SK-N-SH treated with all-trans-retinoic acid at 6 μM for 48 hours (cell line): ENCODE results near the gene NEK10.

Source experiments
- ATAC-seq: fragments of 200-7000 bp; cut with Tn5 transposase; 3 replicates; pipeline ENCODE4 v1.9.1; 2020; ENCODE audit warnings: mild to moderate bottlenecking, moderate library complexity
- ARNTL ChIP-seq: fragments of 450-650 bp; formaldehyde crosslinking; IDR thresholded peaks from 2 replicates; pipeline ENCODE4 v1.5.0; 2020; ENCODE audit warnings: low read depth, mild to moderate bottlenecking, moderate library complexity, borderline replicate concordance
- CSDC2 ChIP-seq: fragments of 250-450 bp; sonication (Bioruptor Pico); IDR thresholded peaks from 2 replicates; pipeline ENCODE4 v1.5.0; 2020; ENCODE audit warnings: mild to moderate bottlenecking, moderate library complexity
- CSRNP3 ChIP-seq: fragments of 250-450 bp; sonication (Bioruptor Pico); IDR thresholded peaks from 2 replicates; pipeline ENCODE4 v1.5.1; 2021; ENCODE audit warnings: mild to moderate bottlenecking, moderate library complexity
- ESRRG ChIP-seq: fragments of 250-450 bp; sonication (Bioruptor Pico); IDR thresholded peaks from 2 replicates; pipeline ENCODE4 v1.6.1; 2021; ENCODE audit warnings: mild to moderate bottlenecking
- GLIS3 ChIP-seq: fragments of 250-450 bp; sonication (Bioruptor Pico); IDR thresholded peaks from 2 replicates; pipeline ENCODE4 v1.5.0; 2020; ENCODE audit warnings: mild to moderate bottlenecking, moderate library complexity
- ISL1 ChIP-seq: fragments of 250-450 bp; sonication (Bioruptor Pico); IDR thresholded peaks from 2 replicates; pipeline ENCODE4 v2.1.2; 2022; ENCODE audit warnings: mild to moderate bottlenecking, moderate library complexity
- PATZ1 ChIP-seq: fragments of 250-450 bp; sonication (Bioruptor Pico); IDR thresholded peaks from 2 replicates; pipeline ENCODE4 v1.8.0; 2020; ENCODE audit warnings: mild to moderate bottlenecking, moderate library complexity, borderline replicate concordance
- PPARA ChIP-seq: fragments of 250-450 bp; sonication (Bioruptor Pico); IDR thresholded peaks from 2 replicates; pipeline ENCODE4 v1.5.0; 2020; ENCODE audit warnings: mild to moderate bottlenecking, borderline replicate concordance
- SNAI2 ChIP-seq: fragments of 250-450 bp; sonication (Bioruptor Pico); IDR thresholded peaks from 2 replicates; pipeline ENCODE4 v1.5.0; 2020; ENCODE audit warnings: mild to moderate bottlenecking, moderate library complexity
- TCF4 ChIP-seq: fragments of 250-450 bp; sonication (Bioruptor Pico); IDR thresholded peaks from 2 replicates; pipeline ENCODE4 v1.8.0; 2021; ENCODE audit warnings: mild to moderate bottlenecking, moderate library complexity, borderline replicate concordance
- ZC3H10 ChIP-seq: fragments of 250-450 bp; sonication (Bioruptor Pico); IDR thresholded peaks from 2 replicates; pipeline ENCODE4 v1.5.1; 2021; ENCODE audit warnings: mild to moderate bottlenecking, moderate library complexity
- ZFP30 ChIP-seq: fragments of 450-650 bp; formaldehyde crosslinking; IDR thresholded peaks from 2 replicates; pipeline ENCODE4 v1.5.0; 2022; ENCODE audit warnings: mild to moderate bottlenecking, moderate library complexity
- ZNF565 ChIP-seq: fragments of 450-650 bp; formaldehyde crosslinking; conservative IDR thresholded peaks from 2 replicates; pipeline ENCODE4 v1.5.0; 2020; ENCODE audit warnings: low read depth, mild to moderate bottlenecking, moderate library complexity
- ZNF70 ChIP-seq: fragments of 450-650 bp; formaldehyde crosslinking; IDR thresholded peaks from 2 replicates; pipeline ENCODE4 v1.5.0; 2020; ENCODE audit warnings: mild to moderate bottlenecking, moderate library complexity
- TF ChIP-seq, protein P1 (sequence below): fragments of 250-450 bp; sonication (Bioruptor Pico); IDR thresholded peaks from 2 replicates; pipeline ENCODE4 v1.5.1; 2020; ENCODE audit warnings: low read depth, mild to moderate bottlenecking, moderate library complexity
- TF ChIP-seq, protein P2 (sequence below): fragments of 250-450 bp; sonication (Bioruptor Pico); IDR thresholded peaks from 2 replicates; pipeline ENCODE4 v1.5.0; 2020; ENCODE audit warnings: mild to moderate bottlenecking, moderate library complexity
- TF ChIP-seq, protein P3 (sequence below): fragments of 250-450 bp; sonication (Bioruptor Pico); IDR thresholded peaks from 2 replicates; pipeline ENCODE4 v1.8.0; 2021; ENCODE audit warnings: low read depth, mild to moderate bottlenecking, moderate library complexity, borderline replicate concordance

The NEK10 gene

GRCh38 chr3:27387625-27388024 lies 18.4 kb upstream of the NEK10 start (continued):
- TF ChIP-seq PATZ1 (CRISPR knock-in tag), result no peak
- TF ChIP-seq, protein P1, sequence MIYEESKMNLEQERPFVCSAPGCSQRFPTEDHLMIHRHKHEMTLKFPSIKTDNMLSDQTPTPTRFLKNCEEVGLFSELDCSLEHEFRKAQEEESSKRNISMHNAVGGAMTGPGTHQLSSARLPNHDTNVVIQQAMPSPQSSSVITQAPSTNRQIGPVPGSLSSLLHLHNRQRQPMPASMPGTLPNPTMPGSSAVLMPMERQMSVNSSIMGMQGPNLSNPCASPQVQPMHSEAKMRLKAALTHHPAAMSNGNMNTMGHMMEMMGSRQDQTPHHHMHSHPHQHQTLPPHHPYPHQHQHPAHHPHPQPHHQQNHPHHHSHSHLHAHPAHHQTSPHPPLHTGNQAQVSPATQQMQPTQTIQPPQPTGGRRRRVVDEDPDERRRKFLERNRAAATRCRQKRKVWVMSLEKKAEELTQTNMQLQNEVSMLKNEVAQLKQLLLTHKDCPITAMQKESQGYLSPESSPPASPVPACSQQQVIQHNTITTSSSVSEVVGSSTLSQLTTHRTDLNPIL, result no peak
- TF ChIP-seq, protein P2, sequence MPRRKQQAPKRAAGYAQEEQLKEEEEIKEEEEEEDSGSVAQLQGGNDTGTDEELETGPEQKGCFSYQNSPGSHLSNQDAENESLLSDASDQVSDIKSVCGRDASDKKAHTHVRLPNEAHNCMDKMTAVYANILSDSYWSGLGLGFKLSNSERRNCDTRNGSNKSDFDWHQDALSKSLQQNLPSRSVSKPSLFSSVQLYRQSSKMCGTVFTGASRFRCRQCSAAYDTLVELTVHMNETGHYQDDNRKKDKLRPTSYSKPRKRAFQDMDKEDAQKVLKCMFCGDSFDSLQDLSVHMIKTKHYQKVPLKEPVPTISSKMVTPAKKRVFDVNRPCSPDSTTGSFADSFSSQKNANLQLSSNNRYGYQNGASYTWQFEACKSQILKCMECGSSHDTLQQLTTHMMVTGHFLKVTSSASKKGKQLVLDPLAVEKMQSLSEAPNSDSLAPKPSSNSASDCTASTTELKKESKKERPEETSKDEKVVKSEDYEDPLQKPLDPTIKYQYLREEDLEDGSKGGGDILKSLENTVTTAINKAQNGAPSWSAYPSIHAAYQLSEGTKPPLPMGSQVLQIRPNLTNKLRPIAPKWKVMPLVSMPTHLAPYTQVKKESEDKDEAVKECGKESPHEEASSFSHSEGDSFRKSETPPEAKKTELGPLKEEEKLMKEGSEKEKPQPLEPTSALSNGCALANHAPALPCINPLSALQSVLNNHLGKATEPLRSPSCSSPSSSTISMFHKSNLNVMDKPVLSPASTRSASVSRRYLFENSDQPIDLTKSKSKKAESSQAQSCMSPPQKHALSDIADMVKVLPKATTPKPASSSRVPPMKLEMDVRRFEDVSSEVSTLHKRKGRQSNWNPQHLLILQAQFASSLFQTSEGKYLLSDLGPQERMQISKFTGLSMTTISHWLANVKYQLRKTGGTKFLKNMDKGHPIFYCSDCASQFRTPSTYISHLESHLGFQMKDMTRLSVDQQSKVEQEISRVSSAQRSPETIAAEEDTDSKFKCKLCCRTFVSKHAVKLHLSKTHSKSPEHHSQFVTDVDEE (CRISPR knock-in tag), result no peak
- TF ChIP-seq ISL1, result no peak
- no peak for TF ChIP-seq GLIS3 (CRISPR knock-in tag)
- no peak for TF ChIP-seq TCF4 (CRISPR knock-in tag)
- no peak for TF ChIP-seq ZFP30 (CRISPR knock-in tag)

GRCh38 chr3:27385504-27385903 lies 16.3 kb upstream of the NEK10 start:
- TF ChIP-seq ZC3H10 (CRISPR knock-in tag) (no peak), ZNF565 (CRISPR knock-in tag) (no peak), ZNF70 (CRISPR knock-in tag) (no peak), CSDC2 (no peak), ZFP30 (CRISPR knock-in tag) (no peak), ARNTL (no peak), TCF4 (CRISPR knock-in tag) (no peak), PPARA (no peak), SNAI2 (no peak), CSRNP3 (CRISPR knock-in tag) (no peak)
- TF ChIP-seq, protein P3, sequence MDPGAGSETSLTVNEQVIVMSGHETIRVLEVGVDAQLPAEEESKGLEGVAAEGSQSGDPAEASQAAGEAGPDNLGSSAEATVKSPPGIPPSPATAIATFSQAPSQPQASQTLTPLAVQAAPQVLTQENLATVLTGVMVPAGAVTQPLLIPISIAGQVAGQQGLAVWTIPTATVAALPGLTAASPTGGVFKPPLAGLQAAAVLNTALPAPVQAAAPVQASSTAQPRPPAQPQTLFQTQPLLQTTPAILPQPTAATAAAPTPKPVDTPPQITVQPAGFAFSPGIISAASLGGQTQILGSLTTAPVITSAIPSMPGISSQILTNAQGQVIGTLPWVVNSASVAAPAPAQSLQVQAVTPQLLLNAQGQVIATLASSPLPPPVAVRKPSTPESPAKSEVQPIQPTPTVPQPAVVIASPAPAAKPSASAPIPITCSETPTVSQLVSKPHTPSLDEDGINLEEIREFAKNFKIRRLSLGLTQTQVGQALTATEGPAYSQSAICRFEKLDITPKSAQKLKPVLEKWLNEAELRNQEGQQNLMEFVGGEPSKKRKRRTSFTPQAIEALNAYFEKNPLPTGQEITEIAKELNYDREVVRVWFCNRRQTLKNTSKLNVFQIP (CRISPR knock-in tag), result no peak
- TF ChIP-seq, all 23 proteins: peak for 0
- ATAC-seq, result no peak

- TF ChIP-seq PATZ1 (CRISPR knock-in tag) (no peak), ZFP30 (CRISPR knock-in tag) (no peak), ZNF70 (CRISPR knock-in tag) (no peak), GLIS3 (CRISPR knock-in tag) (no peak), ISL1 (no peak), ARNTL (no peak), ESRRG (CRISPR knock-in tag) (no peak), ZC3H10 (CRISPR knock-in tag) (no peak)
- TF ChIP-seq, protein P3 (CRISPR knock-in tag), result no peak
- ATAC-seq, result no peak
Measured at GRCh38 chr3:27384191-27384590, 15.0 kb upstream of the NEK10 start.
